ENCODE results near the gene EPN1. TPM values are rescaled to one million over a fixed set of nuclear protein-coding genes. Genes with fewer than 3 reads are reported as not detected.

EPN1 gene
- total and polyA plus RNA-seq, 2 of the 13 experiments (the other 11 are each of a cell fraction or from before 2014, with no cell fraction given), result 28.9 to 31.7 TPM

DNA sequence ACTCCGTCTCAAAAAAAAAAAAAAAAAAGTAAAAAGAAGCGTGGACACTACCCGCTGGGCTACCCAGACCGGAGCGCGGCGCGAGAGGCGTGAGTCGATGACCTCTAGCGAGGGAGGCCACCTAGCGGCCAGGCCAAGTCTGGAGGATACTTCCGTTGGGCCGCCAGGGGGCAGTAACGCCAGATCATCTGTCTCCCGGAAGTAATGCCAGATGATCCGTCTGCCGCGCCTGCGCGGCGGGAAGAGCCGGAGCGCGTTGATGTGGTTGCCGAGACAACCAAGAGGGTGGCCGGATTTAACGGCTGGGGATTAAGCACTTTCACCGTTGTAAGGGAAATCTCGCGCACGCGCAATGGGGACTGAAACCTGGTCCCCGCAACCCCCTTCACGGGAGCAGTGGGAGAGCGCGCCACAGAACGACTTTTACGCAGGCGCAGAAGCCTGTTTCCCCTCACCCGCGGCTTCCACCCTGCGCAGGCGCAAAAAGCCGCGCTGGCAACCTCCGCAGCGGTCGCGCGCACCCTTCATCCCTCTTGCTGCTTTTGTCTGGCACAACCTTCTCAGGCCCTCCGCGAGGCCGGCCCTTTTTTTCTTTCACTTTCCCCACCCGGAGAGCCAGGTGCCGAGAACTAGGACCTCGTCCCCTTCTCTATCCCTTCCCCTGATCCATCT lies 21.2 kb upstream of the EPN1 start (continued):
- TF ChIP-seq IKZF5 (CRISPR knock-in tag; IDR thresholded peaks at IDR 0.05), result peak; percentile 55; the same call in 1 of the 2 replicates
- TF ChIP-seq, protein P1, sequence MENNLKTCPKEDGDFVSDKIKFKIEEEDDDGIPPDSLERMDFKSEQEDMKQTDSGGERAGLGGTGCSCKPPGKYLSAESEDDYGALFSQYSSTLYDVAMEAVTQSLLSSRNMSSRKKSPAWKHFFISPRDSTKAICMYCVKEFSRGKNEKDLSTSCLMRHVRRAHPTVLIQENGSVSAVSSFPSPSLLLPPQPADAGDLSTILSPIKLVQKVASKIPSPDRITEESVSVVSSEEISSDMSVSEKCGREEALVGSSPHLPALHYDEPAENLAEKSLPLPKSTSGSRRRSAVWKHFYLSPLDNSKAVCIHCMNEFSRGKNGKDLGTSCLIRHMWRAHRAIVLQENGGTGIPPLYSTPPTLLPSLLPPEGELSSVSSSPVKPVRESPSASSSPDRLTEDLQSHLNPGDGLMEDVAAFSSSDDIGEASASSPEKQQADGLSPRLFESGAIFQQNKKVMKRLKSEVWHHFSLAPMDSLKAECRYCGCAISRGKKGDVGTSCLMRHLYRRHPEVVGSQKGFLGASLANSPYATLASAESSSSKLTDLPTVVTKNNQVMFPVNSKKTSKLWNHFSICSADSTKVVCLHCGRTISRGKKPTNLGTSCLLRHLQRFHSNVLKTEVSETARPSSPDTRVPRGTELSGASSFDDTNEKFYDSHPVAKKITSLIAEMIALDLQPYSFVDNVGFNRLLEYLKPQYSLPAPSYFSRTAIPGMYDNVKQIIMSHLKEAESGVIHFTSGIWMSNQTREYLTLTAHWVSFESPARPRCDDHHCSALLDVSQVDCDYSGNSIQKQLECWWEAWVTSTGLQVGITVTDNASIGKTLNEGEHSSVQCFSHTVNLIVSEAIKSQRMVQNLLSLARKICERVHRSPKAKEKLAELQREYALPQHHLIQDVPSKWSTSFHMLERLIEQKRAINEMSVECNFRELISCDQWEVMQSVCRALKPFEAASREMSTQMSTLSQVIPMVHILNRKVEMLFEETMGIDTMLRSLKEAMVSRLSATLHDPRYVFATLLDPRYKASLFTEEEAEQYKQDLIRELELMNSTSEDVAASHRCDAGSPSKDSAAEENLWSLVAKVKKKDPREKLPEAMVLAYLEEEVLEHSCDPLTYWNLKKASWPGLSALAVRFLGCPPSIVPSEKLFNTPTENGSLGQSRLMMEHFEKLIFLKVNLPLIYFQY (CRISPR knock-in tag; IDR thresholded peaks at IDR 0.05; ENCODE audit: borderline replicate concordance), result no peak
- TF ChIP-seq MIER3 (CRISPR knock-in tag; IDR thresholded peaks at IDR 0.05; ENCODE audit: borderline replicate concordance), result peak; percentile 33; the same call in 1 of the 2 replicates
- no peak for TF ChIP-seq JDP2 (CRISPR knock-in tag; IDR thresholded peaks at IDR 0.05; ENCODE audit: borderline replicate concordance)
- TF ChIP-seq SPEN (CRISPR knock-in tag; IDR thresholded peaks at IDR 0.05; ENCODE audit: low read depth), result peak; percentile 87
- no peak for TF ChIP-seq CENPBD1 (CRISPR knock-in tag; IDR thresholded peaks at IDR 0.05; ENCODE audit: borderline replicate concordance, low read depth)
- TF ChIP-seq ARNT2 (CRISPR knock-in tag; IDR thresholded peaks at IDR 0.05; ENCODE audit: low read depth), result peak; percentile 71; the same call in 1 of the 2 replicates
- TF ChIP-seq ZNF430 (CRISPR knock-in tag; IDR thresholded peaks at IDR 0.05), result peak; percentile 58
- TF ChIP-seq, protein P2, sequence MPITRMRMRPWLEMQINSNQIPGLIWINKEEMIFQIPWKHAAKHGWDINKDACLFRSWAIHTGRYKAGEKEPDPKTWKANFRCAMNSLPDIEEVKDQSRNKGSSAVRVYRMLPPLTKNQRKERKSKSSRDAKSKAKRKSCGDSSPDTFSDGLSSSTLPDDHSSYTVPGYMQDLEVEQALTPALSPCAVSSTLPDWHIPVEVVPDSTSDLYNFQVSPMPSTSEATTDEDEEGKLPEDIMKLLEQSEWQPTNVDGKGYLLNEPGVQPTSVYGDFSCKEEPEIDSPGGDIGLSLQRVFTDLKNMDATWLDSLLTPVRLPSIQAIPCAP (CRISPR knock-in tag; IDR thresholded peaks at IDR 0.05; ENCODE audit: low read depth), result no peak
- peak; percentile 45; the same call in 1 of the 2 replicates for TF ChIP-seq IRF9 (CRISPR knock-in tag; IDR thresholded peaks at IDR 0.05; ENCODE audit: borderline replicate concordance)
- TF ChIP-seq ZNF616 (CRISPR knock-in tag; IDR thresholded peaks at IDR 0.05; ENCODE audit: low read depth), result 0 out of 2 replicates have a peak, but pooled peaks have one; percentile 59
- peak; percentile 6; the same call in 1 of the 2 replicates for TF ChIP-seq KMT2B (CRISPR knock-in tag; IDR thresholded peaks at IDR 0.05)
- TF ChIP-seq, protein P3, sequence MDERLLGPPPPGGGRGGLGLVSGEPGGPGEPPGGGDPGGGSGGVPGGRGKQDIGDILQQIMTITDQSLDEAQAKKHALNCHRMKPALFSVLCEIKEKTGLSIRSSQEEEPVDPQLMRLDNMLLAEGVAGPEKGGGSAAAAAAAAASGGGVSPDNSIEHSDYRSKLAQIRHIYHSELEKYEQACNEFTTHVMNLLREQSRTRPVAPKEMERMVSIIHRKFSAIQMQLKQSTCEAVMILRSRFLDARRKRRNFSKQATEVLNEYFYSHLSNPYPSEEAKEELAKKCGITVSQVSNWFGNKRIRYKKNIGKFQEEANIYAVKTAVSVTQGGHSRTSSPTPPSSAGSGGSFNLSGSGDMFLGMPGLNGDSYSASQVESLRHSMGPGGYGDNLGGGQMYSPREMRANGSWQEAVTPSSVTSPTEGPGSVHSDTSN (CRISPR knock-in tag; IDR thresholded peaks at IDR 0.05), result no peak
- TF ChIP-seq ZNF326 (CRISPR knock-in tag; IDR thresholded peaks at IDR 0.05; ENCODE audit: borderline replicate concordance), result no peak
- no peak; the same call in 1 of the 2 replicates for TF ChIP-seq MEIS2 (CRISPR knock-in tag; IDR thresholded peaks at IDR 0.05)
- no peak for TF ChIP-seq TEAD2 (CRISPR knock-in tag; IDR thresholded peaks at IDR 0.05)
- TF ChIP-seq MXD3 (CRISPR knock-in tag; IDR thresholded peaks at IDR 0.05), result no peak; the same call in 1 of the 2 replicates
